Measurements from ENCODE around the gene CLASP2.
"Not testable (repeated sequence)": the region's sequence is repeated elsewhere in the genome, so short reads cannot be mapped to it uniquely, and the experiment has no call there.

CLASP2 gene

DNA sequence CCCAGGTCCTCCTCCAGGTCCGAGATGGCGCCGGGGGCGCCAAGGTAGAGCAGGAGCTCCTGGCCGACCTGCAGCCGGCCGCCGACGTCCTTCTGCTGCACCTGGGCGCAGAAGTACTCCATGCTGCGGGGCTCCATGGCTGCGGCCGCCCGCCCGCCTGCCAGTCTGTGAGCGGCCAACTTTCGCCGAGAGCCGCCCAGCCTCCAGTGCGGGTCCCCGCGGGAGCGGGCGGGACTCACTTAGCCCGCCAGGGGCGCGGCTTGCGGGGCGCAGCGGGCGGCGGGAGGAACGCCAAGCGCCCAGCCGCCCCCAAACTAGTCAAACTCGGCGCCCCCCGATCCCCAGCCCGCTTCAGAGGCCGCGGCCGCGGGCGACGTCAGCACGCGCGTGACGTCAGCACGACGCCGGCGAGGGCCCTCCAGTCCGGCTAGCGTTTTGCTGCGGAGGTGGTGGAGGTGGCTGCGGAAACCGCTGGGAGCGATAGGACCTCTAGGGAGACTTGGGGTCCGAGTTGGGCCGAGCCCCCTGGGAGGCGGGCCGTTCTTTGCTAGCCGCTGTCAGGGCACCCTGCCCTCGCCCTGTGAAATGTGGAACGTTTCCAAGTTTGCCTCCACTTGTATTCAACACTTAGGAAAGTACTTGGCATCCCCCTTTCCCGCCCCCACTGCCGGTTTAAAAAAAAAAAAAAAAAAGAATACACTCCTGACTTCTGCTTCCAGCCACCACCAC, at the start of gene CLASP2:
Gene CLASP2 (minus strand): TSS at position 389 of the 729 bp plus-strand sequence. CDS start 252 bp downstream, at position 137.
- Mint-ChIP-seq H3K9me3 (no peaks in the 10 kb centered on the region), H3K27me3 (peaks cover 4% of the 10 kb centered on the region), H3K4me1 (peaks cover 13% of the 10 kb centered on the region), H3K27ac (peak within 1 kb of the TSS; percentile 89), H3K4me3 (peak within 1 kb of the TSS; percentile 88), H3K36me3 (no peaks in the 10 kb centered on the region)
- CTCF ChIA-PET = no interaction called here
- peak; percentile 88 for DNase-seq

DNA sequence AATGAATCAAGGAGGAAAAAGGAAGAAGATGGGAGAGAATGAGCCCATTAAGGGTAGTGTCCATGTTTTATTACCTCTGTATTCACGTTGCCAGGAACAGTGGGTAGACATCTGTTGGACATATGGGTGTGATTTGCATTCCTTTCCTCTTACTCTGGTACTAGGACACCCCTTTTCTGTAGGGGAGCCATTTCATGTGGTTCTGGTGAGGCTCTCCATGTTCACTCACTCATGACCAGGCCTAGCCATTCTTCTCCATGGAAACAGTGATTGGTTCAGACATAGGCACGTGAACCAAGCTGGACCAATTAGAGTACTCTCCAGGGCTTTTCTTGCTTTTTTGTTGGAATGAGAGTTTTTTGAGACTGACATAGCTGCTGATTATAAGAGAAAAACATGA, 40.8 kb upstream of the CLASP2 start:
- DNase-seq = no peak
- Mint-ChIP-seq H3K9me3 (peaks cover 8% of the 10 kb centered on the region), H3K27me3 (peaks cover 6% of the 10 kb centered on the region)

GRCh38 chr3:33758281-33758680, 40.2 kb upstream of the CLASP2 start:
- Mint-ChIP-seq H3K4me3 (no peak overlapping the region), H3K27ac (no peak overlapping the region), H3K4me1 (no peaks in the 10 kb centered on the region), H3K9me3 (peaks cover 8% of the 10 kb centered on the region), H3K36me3 (no peaks in the 10 kb centered on the region), H3K27me3 (peaks cover 6% of the 10 kb centered on the region)
- CTCF ChIA-PET = no interaction called here
- no peak for DNase-seq

More for the DNA sequence above, 40.8 kb upstream of the CLASP2 start:
- CTCF ChIA-PET = no interaction called here
- H3K27ac Mint-ChIP-seq = no peak overlapping the region
- no peaks in the 10 kb centered on the region for H3K36me3 Mint-ChIP-seq
- H3K4me3 Mint-ChIP-seq = no peak overlapping the region
- H3K4me1 Mint-ChIP-seq = no peaks in the 10 kb centered on the region

DNA sequence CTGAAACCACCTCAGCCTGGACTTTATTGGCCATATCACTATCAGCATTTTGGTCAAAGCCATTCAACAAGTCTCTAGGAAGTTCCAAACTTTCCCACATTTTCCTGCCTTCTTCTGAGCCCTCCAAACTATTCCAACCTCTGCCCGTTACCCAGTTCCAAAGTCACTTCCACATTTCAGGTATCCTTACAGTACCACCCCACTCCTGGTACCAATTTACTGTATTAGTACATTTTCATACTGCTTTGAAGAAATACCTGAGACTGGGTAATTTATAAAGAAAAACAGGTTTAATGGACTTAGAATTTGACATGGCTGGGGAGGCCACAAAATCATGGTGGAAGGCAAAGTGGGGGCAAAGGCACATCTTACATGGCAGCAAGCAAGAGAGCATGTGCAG, 36.3 kb upstream of the CLASP2 start:
- H3K36me3 Mint-ChIP-seq, H3K9me3 Mint-ChIP-seq, CTCF ChIA-PET, H3K27me3 Mint-ChIP-seq, DNase-seq, H3K27ac Mint-ChIP-seq, H3K4me3 Mint-ChIP-seq, H3K4me1 Mint-ChIP-seq: not testable (repeated sequence)

DNA sequence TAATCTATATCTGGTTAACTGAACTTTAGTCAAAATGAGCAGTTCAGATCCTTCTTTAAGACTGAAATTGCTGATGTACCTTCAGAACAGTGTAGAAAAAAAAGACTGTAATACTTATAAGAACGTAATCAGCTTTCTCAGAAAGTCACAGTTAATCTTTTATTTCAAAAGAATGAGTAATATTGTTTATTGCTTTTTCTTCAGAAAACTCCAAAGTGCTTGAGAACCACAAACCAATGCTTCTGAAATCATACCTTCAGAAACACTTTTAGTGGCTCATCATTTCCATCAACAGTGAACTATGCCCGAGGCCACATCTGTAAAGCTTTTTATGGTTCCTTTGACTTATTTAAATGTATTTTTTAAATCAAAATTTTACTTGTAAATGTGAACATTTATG, 33.3 kb upstream of the CLASP2 start:
- CTCF ChIA-PET = no interaction called here
- peaks cover 8% of the 10 kb centered on the region for H3K9me3 Mint-ChIP-seq
- H3K4me1 Mint-ChIP-seq = no peaks in the 10 kb centered on the region
- no peak overlapping the region for H3K27ac Mint-ChIP-seq
- DNase-seq = no peak
- H3K27me3 Mint-ChIP-seq = peaks cover 3% of the 10 kb centered on the region
- no peak overlapping the region for H3K4me3 Mint-ChIP-seq
- H3K36me3 Mint-ChIP-seq = no peaks in the 10 kb centered on the region

GRCh38 chr3:33750211-33750548, 32.1 kb upstream of the CLASP2 start:
- no peak for DNase-seq
- CTCF ChIA-PET = no interaction called here
- H3K36me3 Mint-ChIP-seq = no peaks in the 10 kb centered on the region
- no peaks in the 10 kb centered on the region for H3K4me1 Mint-ChIP-seq
- H3K9me3 Mint-ChIP-seq = peaks cover 8% of the 10 kb centered on the region
- H3K4me3 Mint-ChIP-seq = no peak overlapping the region
- H3K27me3 Mint-ChIP-seq = peaks cover 3% of the 10 kb centered on the region
- H3K27ac Mint-ChIP-seq = no peak overlapping the region

DNA sequence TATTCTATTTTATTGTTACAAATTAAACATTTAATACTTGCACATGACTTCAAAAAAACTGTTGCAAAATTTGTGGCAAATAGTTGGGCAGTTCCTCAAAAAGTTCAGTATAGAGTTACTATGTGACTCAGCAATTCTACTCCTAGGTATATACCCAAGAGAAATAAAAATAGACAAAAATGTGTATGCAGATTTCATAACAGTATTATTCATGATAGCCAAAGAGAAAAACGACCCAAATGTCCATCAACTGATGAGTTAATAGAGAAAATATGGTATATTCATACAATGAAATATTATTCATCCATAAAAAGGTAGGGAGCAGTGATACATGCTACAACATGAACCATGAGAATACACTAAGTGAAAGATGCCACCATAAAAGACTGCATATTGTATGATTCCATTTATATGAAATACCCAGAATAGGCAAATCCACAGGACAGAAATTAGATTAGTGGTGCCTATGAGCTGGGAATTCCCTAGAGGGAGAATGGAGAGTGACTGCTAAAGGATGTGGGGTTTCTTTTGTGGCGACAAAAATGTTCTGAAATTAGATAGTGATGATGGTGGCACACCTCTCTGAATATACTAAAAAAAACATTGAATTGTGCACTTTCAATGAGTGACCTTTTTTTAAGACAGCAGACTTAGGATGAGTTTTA, 31.6 kb upstream of the CLASP2 start:
- Mint-ChIP-seq H3K36me3 (no peaks in the 10 kb centered on the region), H3K9me3 (peaks cover 6% of the 10 kb centered on the region), H3K4me3 (no peak overlapping the region), H3K4me1 (no peaks in the 10 kb centered on the region), H3K27ac (no peak overlapping the region), H3K27me3 (peaks cover 3% of the 10 kb centered on the region)
- no peak for DNase-seq
- CTCF ChIA-PET = no interaction called here

GRCh38 chr3:33746416-33747116, 28.5 kb upstream of the CLASP2 start:
- no peak overlapping the region for H3K4me3 Mint-ChIP-seq
- no peaks in the 10 kb centered on the region for H3K4me1 Mint-ChIP-seq
- H3K27ac Mint-ChIP-seq = no peak overlapping the region
- CTCF ChIA-PET = no interaction called here
- H3K27me3 Mint-ChIP-seq = peaks cover 3% of the 10 kb centered on the region
- H3K36me3 Mint-ChIP-seq = no peaks in the 10 kb centered on the region
- DNase-seq = no peak
- no peaks in the 10 kb centered on the region for H3K9me3 Mint-ChIP-seq

GRCh38 chr3:33737146-33737545, 19.1 kb upstream of the CLASP2 start:
- Mint-ChIP-seq H3K4me1 (no peaks in the 10 kb centered on the region), H3K36me3 (no peaks in the 10 kb centered on the region), H3K9me3 (peaks cover 8% of the 10 kb centered on the region), H3K27ac (no peak overlapping the region), H3K27me3 (peaks cover 10% of the 10 kb centered on the region), H3K4me3 (no peak overlapping the region)
- DNase-seq = no peak
- CTCF ChIA-PET = no interaction called here

GRCh38 chr3:33732394-33732793, 14.3 kb upstream of the CLASP2 start:
- no peak overlapping the region for H3K27ac Mint-ChIP-seq
- no peak overlapping the region for H3K4me3 Mint-ChIP-seq
- H3K9me3 Mint-ChIP-seq = peaks cover 14% of the 10 kb centered on the region
- peak; percentile 39 for DNase-seq
- CTCF ChIA-PET = no interaction called here
- H3K4me1 Mint-ChIP-seq = no peaks in the 10 kb centered on the region
- peaks cover 10% of the 10 kb centered on the region for H3K27me3 Mint-ChIP-seq
- H3K36me3 Mint-ChIP-seq = no peaks in the 10 kb centered on the region

GRCh38 chr3:33729993-33730392, 11.9 kb upstream of the CLASP2 start:
- no peaks in the 10 kb centered on the region for H3K36me3 Mint-ChIP-seq
- H3K27me3 Mint-ChIP-seq = no peaks in the 10 kb centered on the region
- H3K9me3 Mint-ChIP-seq = peaks cover 14% of the 10 kb centered on the region
- DNase-seq = no peak
- CTCF ChIA-PET = interaction anchor here (0.6 kb wide), 1 partner anchor 357 kb away, joined by 3 read pairs; no protein-coding TSS in a partner anchor
- H3K4me3 Mint-ChIP-seq = no peak overlapping the region
- no peaks in the 10 kb centered on the region for H3K4me1 Mint-ChIP-seq
- no peak overlapping the region for H3K27ac Mint-ChIP-seq

GRCh38 chr3:33724256-33724655, 6.2 kb upstream of the CLASP2 start:
- H3K27me3 Mint-ChIP-seq = peaks cover 4% of the 10 kb centered on the region
- no peak for DNase-seq
- no peak overlapping the region for H3K27ac Mint-ChIP-seq
- no peaks in the 10 kb centered on the region for H3K36me3 Mint-ChIP-seq
- no peaks in the 10 kb centered on the region for H3K9me3 Mint-ChIP-seq
- CTCF ChIA-PET = no interaction called here
- no peak overlapping the region for H3K4me3 Mint-ChIP-seq
- no peaks in the 10 kb centered on the region for H3K4me1 Mint-ChIP-seq

DNA sequence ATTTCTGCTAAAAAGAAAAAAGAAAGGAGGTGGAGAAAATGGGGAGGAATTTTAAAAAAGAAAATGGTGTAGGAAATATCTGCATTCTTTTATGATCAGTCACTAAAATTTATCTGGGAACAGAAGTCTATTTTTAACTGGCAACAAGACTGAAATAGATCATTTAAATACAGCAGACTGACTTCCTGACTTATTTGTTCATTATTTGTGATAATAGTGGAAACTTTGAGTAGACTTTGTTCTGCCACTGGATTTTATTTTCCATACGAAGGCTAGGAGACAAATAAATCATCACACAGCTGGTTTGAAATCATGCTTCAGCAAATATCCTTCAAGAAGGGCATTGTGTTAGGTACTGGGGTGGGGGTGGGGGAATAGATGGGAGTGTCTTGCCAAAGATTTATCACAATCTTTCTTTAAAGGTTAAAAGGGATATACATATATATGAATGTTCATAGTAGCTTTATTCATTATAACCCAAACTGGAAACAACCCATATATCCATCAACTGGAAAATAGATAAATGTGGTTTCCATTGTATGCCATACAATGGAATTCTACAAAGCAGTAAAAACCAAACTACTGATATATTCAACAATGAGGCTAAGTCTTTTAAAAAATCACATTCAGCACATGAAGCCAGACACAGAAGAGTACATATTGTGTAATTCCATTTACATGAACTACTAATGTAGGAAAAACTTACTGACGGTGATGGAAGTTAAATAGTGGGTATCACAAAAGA, 4.7 kb upstream of the CLASP2 start:
- Mint-ChIP-seq H3K4me1 (peaks cover 6% of the 10 kb centered on the region), H3K27ac (no peak overlapping the region), H3K4me3 (no peak overlapping the region), H3K9me3 (no peaks in the 10 kb centered on the region), H3K27me3 (peaks cover 4% of the 10 kb centered on the region), H3K36me3 (no peaks in the 10 kb centered on the region)
- CTCF ChIA-PET = no interaction called here
- DNase-seq = no peak

GRCh38 chr3:33722191-33722590, 4.1 kb upstream of the CLASP2 start:
- peaks cover 4% of the 10 kb centered on the region for H3K27me3 Mint-ChIP-seq
- no peak for DNase-seq
- no peaks in the 10 kb centered on the region for H3K36me3 Mint-ChIP-seq
- H3K9me3 Mint-ChIP-seq = no peaks in the 10 kb centered on the region
- no peak overlapping the region for H3K27ac Mint-ChIP-seq
- H3K4me3 Mint-ChIP-seq = no peak overlapping the region
- CTCF ChIA-PET = no interaction called here
- peaks cover 6% of the 10 kb centered on the region for H3K4me1 Mint-ChIP-seq

All from activated naive CD4-positive, alpha-beta T cell treated with anti-CD3 and anti-CD28 coated beads, Interleukin-2, amount 10 ng/mL, durations not matched to agents 7 days and 5 days (primary cell).